ENCODE results near the gene HLF. TPM values are rescaled to one million over a fixed set of nuclear protein-coding genes. Genes with fewer than 3 reads are reported as not detected.
A peak's percentile ranks its signal among the peaks of the same experiment; 100 is the strongest.

Gene HLF
- total RNA-seq, 4 donors from 2014 or later = 19.8 to 46.7 (median 29.9) TPM

GRCh38 chr17:55291114-55291507 is 26.4 kb downstream of the HLF start:
- intact Hi-C loops (cut with DNase I; ENCODE audit: low total_unique reads) = no loop called here
- no peak overlapping the region for H3K4me3 ChIP-seq (ENCODE audit: low read depth, poor library complexity, severe bottlenecking)
- 89 to 96% methylated on average over 1 of the region's 1 CpG for WGBS, 2 donors
- no peak for DNase-seq (ENCODE audit: low spot score in 2 of 2)
- TF ChIP-seq CTCF (IDR thresholded peaks at IDR 0.05) (no peak), POLR2A (IDR thresholded peaks at IDR 0.05) (no peak)

- no peak for TF ChIP-seq CTCF (IDR thresholded peaks at IDR 0.05)
- no peak for TF ChIP-seq POLR2A (IDR thresholded peaks at IDR 0.05)
- no peak for DNase-seq (ENCODE audit: low spot score in 2 of 2)
- no peak overlapping the region for H3K4me3 ChIP-seq (ENCODE audit: low read depth, poor library complexity, severe bottlenecking)
- 88 to 92% methylated on average over 5 of the region's 5 CpGs for WGBS, 2 donors
- intact Hi-C loops (cut with DNase I; ENCODE audit: low total_unique reads) = no loop called here
Observed at GRCh38 chr17:55292094-55292493, 27.3 kb downstream of the HLF start.

GRCh38 chr17:55294042-55294751 is 29.4 kb downstream of the HLF start:
- no peak overlapping the region for H3K4me3 ChIP-seq (ENCODE audit: low read depth, poor library complexity, severe bottlenecking)
- WGBS, 2 donors = 67 to 68% methylated on average over 13 of the region's 13 CpGs
- DNase-seq (ENCODE audit: low spot score in 2 of 2) = no peak
- TF ChIP-seq POLR2A (IDR thresholded peaks at IDR 0.05) (no peak), CTCF (IDR thresholded peaks at IDR 0.05) (no peak)
- intact Hi-C loops (cut with DNase I; ENCODE audit: low total_unique reads) = no loop called here

- WGBS, 2 donors = 39 to 55% methylated on average over 10 of the region's 10 CpGs
- intact Hi-C loops (cut with DNase I; ENCODE audit: low total_unique reads) = no loop called here
- TF ChIP-seq CTCF (IDR thresholded peaks at IDR 0.05) = peak in 1 of 3 donors; percentile 37
- no peak for TF ChIP-seq POLR2A (IDR thresholded peaks at IDR 0.05)
- H3K4me3 ChIP-seq (ENCODE audit: low read depth, poor library complexity, severe bottlenecking) = no peak overlapping the region
- peak in 1 of 2 donors; percentile 62 for DNase-seq (ENCODE audit: low spot score in 2 of 2)
Observed at GRCh38 chr17:55295411-55296170, 30.8 kb downstream of the HLF start.

- TF ChIP-seq CTCF (IDR thresholded peaks at IDR 0.05) (no peak), POLR2A (IDR thresholded peaks at IDR 0.05) (no peak)
- no peak for DNase-seq (ENCODE audit: low spot score in 2 of 2)
- 50 to 55% methylated on average over 6 of the region's 6 CpGs for WGBS, 2 donors
- H3K4me3 ChIP-seq (ENCODE audit: low read depth, poor library complexity, severe bottlenecking) = no peak overlapping the region
- intact Hi-C loops (cut with DNase I; ENCODE audit: low total_unique reads) = no loop called here
Observed at GRCh38 chr17:55296171-55296695, 31.5 kb downstream of the HLF start.

Measured in lower leg skin (tissue), 4 donors.